Activated CD4-positive, alpha-beta memory T cell treated with anti-CD3 and anti-CD28 coated beads for 36 hours (primary cell): ENCODE data around the gene FOXA2. TPM values are rescaled to one million over a fixed set of nuclear protein-coding genes. Genes with fewer than 3 reads are reported as not detected.
"Not testable (repeated sequence)": the region's sequence is repeated elsewhere in the genome, so short reads cannot be mapped to it uniquely, and the experiment has no call there.

Source experiments
- CTCF ChIA-PET: fragments of 350-600 bp; sonication (Branson Sonifier 250); formaldehyde crosslinking; loops from one replicate; lab custom pipeline; 2021; ENCODE audit warnings: antibody characterized with exemption, inconsistent platforms; lab: Charles Lee
- POLR2A ChIA-PET: fragments of 350-600 bp; sonication (Branson Sonifier 250); formaldehyde crosslinking; loops from one replicate; lab custom pipeline; 2021; ENCODE audit warnings: antibody characterized with exemption; lab: Charles Lee
- DNase-seq: peaks from one replicate; pipeline ENCODE4 v3.0.0-alpha.2; 2020
- H3K27ac Mint-ChIP-seq: one replicate; pipeline ENCODE4 v1.8.0; 2021; ENCODE audit warnings: mixed read lengths
- H3K27me3 Mint-ChIP-seq: one replicate; pipeline ENCODE4 v1.8.0; 2021; ENCODE audit warnings: mixed read lengths
- H3K36me3 Mint-ChIP-seq: one replicate; pipeline ENCODE4 v1.8.0; 2021; ENCODE audit warnings: mixed read lengths
- H3K4me1 Mint-ChIP-seq: one replicate; pipeline ENCODE4 v1.8.0; 2021; ENCODE audit warnings: low read depth, mixed read lengths
- H3K4me3 Mint-ChIP-seq: one replicate; pipeline ENCODE4 v1.8.0; 2021; ENCODE audit warnings: mild to moderate bottlenecking, mixed read lengths
- H3K9me3 Mint-ChIP-seq: one replicate; pipeline ENCODE4 v1.8.0; 2021; ENCODE audit warnings: mixed read lengths
- intact Hi-C: fragments of 100-400 bp; cut with micrococcal nuclease; formaldehyde crosslinking; loops from one replicate; pipeline ENCODE4 v1.15.1; 2023
- total RNA-seq, 2 experiments: library from RNA; stranded (reverse); gene quantifications; one replicate each; pipeline ENCODE4 v1.2.3, GENCODE V29; 2021

The FOXA2 gene
- total RNA-seq, 2 experiments from 2014 or later = not detected

DNA sequence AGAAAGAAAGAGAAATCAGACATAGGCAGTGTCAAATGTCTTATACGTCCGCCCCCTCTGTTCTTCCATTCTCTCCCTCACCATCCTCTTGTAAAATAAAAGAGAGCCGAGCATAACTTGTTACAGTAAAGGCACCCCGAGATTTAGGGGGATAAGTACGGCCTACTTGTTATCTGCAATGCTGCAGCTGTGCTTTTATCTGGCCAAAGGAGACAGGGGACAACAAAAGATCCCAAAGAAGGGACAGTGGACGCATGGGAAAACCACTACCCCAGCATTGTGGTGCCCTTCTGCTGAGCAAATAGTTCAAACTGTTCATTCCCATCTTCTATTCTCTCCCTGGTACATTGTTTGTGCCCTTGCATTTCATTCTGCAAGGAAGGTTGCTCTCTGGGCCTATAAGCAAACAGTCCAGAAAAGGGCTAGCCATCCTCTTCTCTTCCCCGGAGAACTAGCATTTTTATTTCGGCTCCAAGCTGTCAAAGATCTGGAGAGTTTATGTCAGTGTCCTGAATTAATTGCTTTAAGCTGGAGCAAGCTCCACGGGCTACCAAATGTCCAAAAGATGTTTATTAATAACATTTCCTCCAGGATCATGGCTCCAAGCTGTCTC, 22.3 kb downstream of the FOXA2 start:
- Mint-ChIP-seq H3K4me1 (no peaks in the 10 kb centered on the region), H3K27ac (no peak overlapping the region), H3K9me3 (no peaks in the 10 kb centered on the region), H3K36me3 (peaks cover 4% of the 10 kb centered on the region), H3K4me3 (no peak overlapping the region), H3K27me3 (peaks cover 39% of the 10 kb centered on the region)
- ChIA-PET POLR2A (no interaction called here), CTCF (no interaction called here)
- DNase-seq = no peak
- intact Hi-C loops = no loop called here

DNA sequence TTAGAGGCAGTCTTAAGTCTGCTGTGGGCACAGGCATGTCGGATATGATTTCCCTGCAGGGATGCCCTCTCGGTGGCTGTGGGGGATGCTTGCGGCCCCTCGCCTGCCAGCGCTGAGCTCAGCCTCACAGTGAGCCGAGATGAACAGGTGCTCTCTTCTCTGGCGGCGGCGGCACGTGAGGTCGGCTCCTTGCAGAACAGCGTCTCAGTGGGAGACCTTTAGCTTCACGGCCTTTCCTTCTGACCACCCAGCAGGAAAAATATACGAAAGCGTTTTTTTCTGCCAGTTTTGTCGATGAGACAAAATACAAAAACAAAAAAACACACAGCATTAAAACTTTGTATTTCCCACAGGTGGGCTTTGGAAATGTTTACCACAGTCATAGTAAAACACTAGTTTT, 23.6 kb downstream of the FOXA2 start:
- peaks cover 34% of the 10 kb centered on the region for H3K27me3 Mint-ChIP-seq
- ChIA-PET CTCF (no interaction called here), POLR2A (no interaction called here)

DNA sequence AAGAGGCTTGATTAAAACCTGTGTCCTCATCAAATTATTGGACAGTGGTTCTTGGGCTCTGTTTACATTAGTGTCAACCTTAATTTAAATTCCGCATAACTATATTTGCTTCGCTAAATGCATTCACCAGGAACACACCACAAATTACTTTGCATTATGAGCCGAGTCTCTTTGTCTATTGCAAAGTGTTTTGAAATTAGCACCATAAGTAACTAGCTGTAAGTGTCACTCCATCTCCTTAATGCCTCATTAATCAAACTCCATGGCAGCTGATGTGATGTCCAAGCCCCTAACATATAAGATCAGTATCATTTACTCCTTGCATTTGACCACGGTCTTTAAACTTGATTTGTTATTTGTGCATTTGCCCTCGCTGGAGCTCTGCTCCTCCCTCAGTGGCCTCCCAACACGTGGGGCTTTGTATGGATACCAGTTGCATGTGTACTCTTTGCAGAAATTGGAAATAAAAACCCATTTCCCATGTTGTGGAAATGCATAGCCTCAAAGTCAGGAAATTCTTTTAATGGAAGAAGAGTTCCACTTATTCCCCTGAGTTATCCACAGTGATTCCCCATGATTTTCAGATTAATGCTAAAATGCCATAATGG, 24.6 kb downstream of the FOXA2 start:
- ChIA-PET CTCF (no interaction called here), POLR2A (no interaction called here)
- H3K36me3 Mint-ChIP-seq = peaks cover 4% of the 10 kb centered on the region
- H3K4me1 Mint-ChIP-seq = no peaks in the 10 kb centered on the region
- no peak overlapping the region for H3K27ac Mint-ChIP-seq
- intact Hi-C loops = no loop called here
- H3K9me3 Mint-ChIP-seq = peaks cover 3% of the 10 kb centered on the region
- peaks cover 32% of the 10 kb centered on the region for H3K27me3 Mint-ChIP-seq
- DNase-seq = no peak
- H3K4me3 Mint-ChIP-seq = no peak overlapping the region

More for the DNA sequence above, 23.6 kb downstream of the FOXA2 start:
- H3K27ac Mint-ChIP-seq = no peak overlapping the region
- no peaks in the 10 kb centered on the region for H3K4me1 Mint-ChIP-seq
- DNase-seq = no peak
- H3K4me3 Mint-ChIP-seq = no peak overlapping the region
- H3K9me3 Mint-ChIP-seq = peaks cover 3% of the 10 kb centered on the region
- intact Hi-C loops = no loop called here
- H3K36me3 Mint-ChIP-seq = peaks cover 4% of the 10 kb centered on the region

DNA sequence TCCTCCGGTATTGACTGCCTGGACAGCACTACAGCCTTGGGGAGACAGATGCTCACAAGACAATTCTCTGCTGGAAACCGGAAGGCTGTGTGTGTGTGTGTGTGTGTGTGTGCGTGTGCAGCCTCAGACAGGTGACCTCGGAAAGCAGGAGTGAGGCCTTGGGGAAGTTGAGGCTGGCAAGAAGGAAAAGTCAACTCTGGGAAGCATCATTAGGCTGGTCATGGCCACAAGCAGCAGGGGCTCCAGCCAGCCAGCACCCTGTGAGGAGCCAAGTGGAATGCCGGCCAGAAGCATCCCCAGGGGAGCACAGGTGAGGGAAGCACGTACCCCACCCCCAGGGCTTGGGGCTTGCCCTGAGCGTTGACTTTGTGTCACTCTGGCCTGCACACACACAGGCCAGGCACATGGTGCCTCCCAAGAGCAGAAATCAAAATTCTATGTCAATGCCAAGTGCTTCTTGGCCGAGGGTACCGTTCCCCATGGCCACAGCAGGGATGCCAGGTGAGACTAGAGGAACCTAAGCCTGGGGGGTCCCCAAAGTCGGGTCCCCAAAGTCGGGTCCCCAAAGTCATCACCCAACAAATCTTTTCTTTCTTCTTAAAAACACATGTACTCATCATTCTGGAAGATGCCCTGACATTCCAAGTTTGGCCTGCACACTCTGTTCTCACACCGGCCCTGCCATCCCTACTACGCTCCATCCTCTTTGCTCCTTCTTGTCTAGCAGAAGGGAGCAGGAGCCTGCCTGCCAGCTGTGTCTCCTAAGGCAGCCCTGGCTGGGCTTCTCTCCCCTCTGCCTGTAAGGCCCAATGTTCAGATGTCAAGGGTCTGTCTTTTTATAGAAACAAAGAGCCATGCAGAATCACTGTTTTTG, 26.7 kb downstream of the FOXA2 start:
- H3K4me1 Mint-ChIP-seq = no peaks in the 10 kb centered on the region
- no peak for DNase-seq
- ChIA-PET POLR2A (no interaction called here), CTCF (no interaction called here)
- peaks cover 3% of the 10 kb centered on the region for H3K9me3 Mint-ChIP-seq
- peaks cover 4% of the 10 kb centered on the region for H3K36me3 Mint-ChIP-seq
- intact Hi-C loops = no loop called here
- no peak overlapping the region for H3K27ac Mint-ChIP-seq
- H3K4me3 Mint-ChIP-seq = no peak overlapping the region
- peaks cover 26% of the 10 kb centered on the region for H3K27me3 Mint-ChIP-seq

DNA sequence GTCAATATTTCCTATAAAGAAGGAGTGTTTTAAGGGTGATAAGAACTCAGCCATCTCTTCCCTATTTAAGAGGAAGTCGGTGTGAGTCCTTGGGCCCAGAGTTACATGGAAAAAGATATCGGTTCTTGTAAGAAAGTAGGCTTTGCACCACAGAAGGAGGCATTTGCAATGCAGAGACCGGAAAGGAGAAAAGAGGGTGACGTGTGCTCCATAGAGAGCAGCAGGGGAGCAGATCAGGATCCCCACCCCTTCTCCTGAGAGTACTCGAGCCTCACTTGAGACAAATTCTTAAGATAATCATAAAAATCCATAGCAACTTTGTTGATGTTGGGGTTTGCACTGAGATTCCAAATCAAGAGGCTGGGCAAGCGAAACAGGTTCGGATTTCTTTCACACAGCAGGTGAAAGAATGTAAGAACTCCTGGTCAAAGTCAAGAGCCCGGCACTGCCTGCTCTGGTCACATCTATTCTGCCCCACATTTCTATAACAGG, 27.8 kb downstream of the FOXA2 start:
- no peak for DNase-seq
- H3K27me3 Mint-ChIP-seq = peaks cover 20% of the 10 kb centered on the region
- H3K27ac Mint-ChIP-seq = no peak overlapping the region
- ChIA-PET POLR2A (no interaction called here), CTCF (no interaction called here)
- H3K36me3 Mint-ChIP-seq = peaks cover 2% of the 10 kb centered on the region
- intact Hi-C loops = no loop called here
- H3K4me1 Mint-ChIP-seq = no peaks in the 10 kb centered on the region
- peaks cover 3% of the 10 kb centered on the region for H3K9me3 Mint-ChIP-seq
- no peak overlapping the region for H3K4me3 Mint-ChIP-seq

DNA sequence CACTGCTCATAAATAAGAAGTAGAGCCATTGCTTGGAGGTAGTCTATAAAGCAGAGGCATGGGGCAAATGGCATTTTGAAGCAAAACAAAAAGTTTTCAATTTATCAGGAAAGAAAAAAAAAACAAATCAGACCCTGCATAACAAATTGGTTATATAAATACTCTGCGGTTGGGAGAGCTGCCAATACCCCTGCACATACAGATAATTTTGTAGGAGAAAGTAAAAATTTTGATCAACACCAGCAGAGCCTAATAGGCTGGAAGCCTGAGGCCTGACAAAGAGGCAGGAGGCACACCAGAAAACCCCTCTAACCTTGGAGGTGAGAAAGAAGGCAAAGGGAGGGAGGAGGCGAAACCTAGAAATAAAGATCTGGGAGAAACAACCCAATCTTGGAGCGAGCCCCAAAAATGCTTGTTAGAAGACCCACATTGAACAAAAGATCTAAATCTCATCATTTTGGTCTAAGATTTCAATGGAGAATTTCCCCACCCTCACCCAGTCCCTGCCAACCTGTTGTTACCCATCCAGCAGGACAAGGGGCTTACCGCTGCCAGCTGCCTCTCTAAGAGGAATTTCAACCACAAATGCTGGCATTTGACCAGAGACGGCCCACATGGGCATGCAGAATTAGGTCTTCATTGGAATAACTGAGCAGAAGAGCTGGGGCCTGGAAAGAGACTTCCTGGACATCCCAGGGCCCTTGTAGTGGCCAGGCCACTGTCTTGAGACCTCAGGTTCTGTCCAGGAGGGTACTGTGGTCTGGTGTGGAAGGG, 28.4 kb downstream of the FOXA2 start:
- Mint-ChIP-seq H3K9me3 (peaks cover 3% of the 10 kb centered on the region), H3K36me3 (peaks cover 2% of the 10 kb centered on the region), H3K27me3 (peaks cover 17% of the 10 kb centered on the region), H3K27ac (no peak overlapping the region), H3K4me3 (no peak overlapping the region), H3K4me1 (no peaks in the 10 kb centered on the region)
- POLR2A ChIA-PET = no interaction called here
- no peak for DNase-seq
- intact Hi-C loops = no loop called here
- CTCF ChIA-PET = no interaction called here

DNA sequence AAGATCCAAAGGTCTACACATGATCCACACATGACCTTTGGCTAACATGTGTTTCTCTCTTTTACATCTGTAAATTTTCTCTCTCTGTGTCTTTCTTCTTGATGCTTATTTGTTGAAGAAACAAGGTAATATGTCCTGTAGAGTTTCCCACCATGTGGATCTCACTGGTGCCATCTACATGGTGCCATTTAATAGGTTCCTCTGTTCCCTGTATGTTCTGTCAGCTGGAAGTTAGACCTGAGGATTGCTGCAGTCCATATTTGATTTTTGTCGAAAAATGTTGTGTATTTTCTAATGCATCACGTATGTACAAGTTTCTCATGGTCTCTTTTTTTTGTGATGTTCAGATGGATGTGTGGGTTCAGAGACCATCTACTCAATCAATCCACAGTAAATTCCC, 30.0 kb downstream of the FOXA2 start:
- ChIA-PET POLR2A (no interaction called here), CTCF (no interaction called here)
- Mint-ChIP-seq H3K27ac (no peak overlapping the region), H3K9me3 (peaks cover 3% of the 10 kb centered on the region), H3K4me3 (no peak overlapping the region), H3K27me3 (peaks cover 6% of the 10 kb centered on the region), H3K36me3 (no peaks in the 10 kb centered on the region), H3K4me1 (no peaks in the 10 kb centered on the region)
- DNase-seq = no peak
- intact Hi-C loops = no loop called here

DNA sequence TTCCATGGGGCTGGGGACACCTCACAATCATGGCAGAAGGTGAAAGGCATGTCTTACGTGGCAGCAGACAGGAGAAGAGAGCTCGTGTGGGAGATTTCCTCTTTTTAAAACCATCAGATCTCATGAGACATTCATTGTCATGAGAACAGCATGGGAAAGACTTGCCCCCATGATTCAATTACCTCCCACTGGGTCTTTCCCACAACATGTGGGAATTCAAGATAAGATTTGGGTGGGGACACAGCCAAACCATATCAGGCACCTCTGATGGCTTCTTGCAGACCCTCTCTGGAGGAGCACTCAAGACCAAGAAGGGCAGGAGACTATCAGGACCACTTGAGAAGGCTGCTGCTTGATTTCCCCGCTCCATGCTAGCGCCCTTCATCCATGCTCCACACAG, 33.9 kb downstream of the FOXA2 start:
- H3K4me1 Mint-ChIP-seq, intact Hi-C loops, H3K9me3 Mint-ChIP-seq, H3K36me3 Mint-ChIP-seq, POLR2A ChIA-PET, H3K27ac Mint-ChIP-seq, DNase-seq, CTCF ChIA-PET, H3K27me3 Mint-ChIP-seq, H3K4me3 Mint-ChIP-seq: not testable (repeated sequence)

DNA sequence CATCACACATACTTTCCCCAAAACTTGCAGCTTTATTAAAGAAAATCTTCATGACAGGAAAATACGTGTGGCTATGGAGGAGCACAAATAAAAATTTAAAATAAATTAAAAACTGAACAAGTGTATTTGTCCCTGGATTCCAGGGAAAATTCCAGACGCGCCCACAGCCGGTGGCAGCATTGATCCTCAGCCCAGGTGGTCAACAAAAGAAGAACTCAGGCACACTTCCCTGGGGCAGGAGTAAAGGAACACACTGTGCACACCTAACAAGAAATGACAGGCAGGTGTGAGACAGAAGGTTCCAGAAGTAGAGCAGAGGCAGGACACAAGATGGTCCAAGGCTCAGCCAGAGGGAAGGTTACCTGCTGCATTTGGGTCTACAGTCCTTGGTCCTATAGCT, 36.3 kb downstream of the FOXA2 start:
- Mint-ChIP-seq H3K9me3 (peaks cover 2% of the 10 kb centered on the region), H3K36me3 (no peaks in the 10 kb centered on the region), H3K4me1 (no peaks in the 10 kb centered on the region), H3K27ac (no peak overlapping the region), H3K27me3 (no peaks in the 10 kb centered on the region), H3K4me3 (no peak overlapping the region)
- ChIA-PET CTCF (no interaction called here), POLR2A (no interaction called here)
- intact Hi-C loops = no loop called here
- no peak for DNase-seq

DNA sequence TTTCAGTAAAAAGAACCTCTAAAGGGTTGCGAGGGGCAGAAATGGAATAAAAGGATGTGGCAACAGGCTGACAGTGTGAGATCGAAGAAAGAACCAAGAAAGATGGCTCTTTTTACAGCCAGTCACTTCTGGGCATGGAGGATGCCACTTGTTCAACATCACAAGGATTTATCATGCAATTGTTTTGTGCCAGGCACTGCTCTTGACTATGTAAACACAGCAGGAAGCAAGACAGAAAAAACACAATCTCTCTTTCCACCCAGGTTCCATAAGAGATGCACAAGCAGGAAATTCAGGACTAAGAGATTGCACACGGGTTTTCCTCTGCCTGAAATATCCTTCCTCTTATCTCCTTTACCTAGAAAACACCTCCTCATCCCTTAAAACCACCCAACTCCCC, 38.0 kb downstream of the FOXA2 start:
- intact Hi-C loops = no loop called here
- Mint-ChIP-seq H3K36me3 (no peaks in the 10 kb centered on the region), H3K9me3 (peaks cover 2% of the 10 kb centered on the region), H3K27me3 (no peaks in the 10 kb centered on the region), H3K4me3 (no peak overlapping the region), H3K27ac (no peak overlapping the region), H3K4me1 (no peaks in the 10 kb centered on the region)
- CTCF ChIA-PET = no interaction called here
- POLR2A ChIA-PET = no interaction called here
- no peak for DNase-seq

DNA sequence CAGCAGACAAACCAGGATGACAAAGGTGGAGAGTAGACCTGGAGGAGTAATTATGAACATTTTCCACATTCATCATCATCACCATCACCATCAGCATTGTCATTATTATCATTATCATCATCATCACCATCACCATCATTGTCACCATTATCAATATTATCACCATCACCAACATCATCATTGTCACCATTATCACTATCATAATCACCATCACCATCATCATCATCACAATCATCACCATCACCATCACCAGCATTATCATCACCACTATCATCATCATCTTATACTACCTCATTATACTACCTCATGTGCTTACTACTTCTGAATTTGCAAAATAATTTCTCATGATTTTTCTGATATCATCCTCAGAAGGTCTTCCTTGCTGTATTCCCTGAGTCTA, 39.3 kb downstream of the FOXA2 start:
- H3K27ac Mint-ChIP-seq = no peak overlapping the region
- no peak for DNase-seq
- no peaks in the 10 kb centered on the region for H3K27me3 Mint-ChIP-seq
- H3K36me3 Mint-ChIP-seq = no peaks in the 10 kb centered on the region
- H3K4me3 Mint-ChIP-seq = no peak overlapping the region
- intact Hi-C loops = no loop called here
- CTCF ChIA-PET = no interaction called here
- no peaks in the 10 kb centered on the region for H3K4me1 Mint-ChIP-seq
- POLR2A ChIA-PET = no interaction called here
- peaks cover 2% of the 10 kb centered on the region for H3K9me3 Mint-ChIP-seq

DNA sequence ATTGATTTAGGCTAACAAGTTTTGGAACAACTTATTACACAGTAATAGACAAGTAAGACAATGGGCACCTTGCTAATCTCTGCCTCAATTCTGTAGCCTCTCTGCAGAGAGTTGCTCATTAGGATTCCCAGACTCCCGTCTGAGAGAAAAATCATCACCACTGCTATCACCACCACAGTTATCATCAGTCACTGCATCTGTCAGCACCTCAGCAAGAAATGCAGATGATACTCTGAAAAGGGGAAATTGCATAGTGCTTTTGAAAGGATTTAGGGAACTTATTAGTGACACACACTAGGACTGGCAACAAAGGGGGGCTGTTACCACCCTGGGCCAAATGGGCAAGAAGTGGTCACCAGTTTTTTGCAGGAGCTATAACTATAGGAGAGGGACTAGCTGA, 39.9 kb downstream of the FOXA2 start:
- no peaks in the 10 kb centered on the region for H3K27me3 Mint-ChIP-seq
- H3K9me3 Mint-ChIP-seq = peaks cover 2% of the 10 kb centered on the region
- H3K36me3 Mint-ChIP-seq = no peaks in the 10 kb centered on the region
- ChIA-PET POLR2A (no interaction called here), CTCF (no interaction called here)
- DNase-seq = no peak
- H3K4me1 Mint-ChIP-seq = no peaks in the 10 kb centered on the region
- H3K4me3 Mint-ChIP-seq = no peak overlapping the region
- no peak overlapping the region for H3K27ac Mint-ChIP-seq
- intact Hi-C loops = no loop called here
